HepG2 (cell line): ENCODE data around the gene MFN2. TPM values are rescaled to one million over a fixed set of nuclear protein-coding genes. Genes with fewer than 3 reads are reported as not detected.

Source experiments
- MED13 ChIP-seq: sonication (generic); formaldehyde crosslinking; IDR thresholded peaks from 2 replicates; pipeline ENCODE4 v1.5.0; 2020; ENCODE audit warnings: missing genetic modification reagents
- NR3C1 ChIP-seq: sonication (generic); formaldehyde crosslinking; IDR thresholded peaks from 2 replicates; pipeline ENCODE4 v1.4.0; 2020; ENCODE audit warnings: missing genetic modification reagents
- RFX3 ChIP-seq: IDR thresholded peaks from 2 replicates; pipeline ENCODE4 v1.6.1; 2016; ENCODE audit warnings: missing biosample characterization, missing genetic modification reagents
- SUZ12 ChIP-seq: fragments of 150-350 bp; IDR thresholded peaks from 2 replicates; pipeline ENCODE4 v1.6.1; 2014; ENCODE audit warnings: low read depth, low read length
- ZFP41 ChIP-seq: sonication (generic); formaldehyde crosslinking; IDR thresholded peaks from 2 replicates; pipeline ENCODE4 v1.4.0; 2020; ENCODE audit warnings: mild to moderate bottlenecking, missing genetic modification reagents, borderline replicate concordance
- ZNF329 ChIP-seq: sonication (generic); formaldehyde crosslinking; IDR thresholded peaks from 2 replicates; pipeline ENCODE4 v1.9.0; 2021; ENCODE audit warnings: low read depth, mild to moderate bottlenecking, missing genetic modification reagents
- ZNF646 ChIP-seq: sonication (generic); formaldehyde crosslinking; IDR thresholded peaks from 2 replicates; pipeline ENCODE4 v1.9.0; 2021; ENCODE audit warnings: mild to moderate bottlenecking, missing genetic modification reagents
- ZNF850 ChIP-seq: sonication (generic); formaldehyde crosslinking; conservative IDR thresholded peaks from 2 replicates; pipeline ENCODE4 v1.9.0; 2021; ENCODE audit warnings: mild to moderate bottlenecking, missing genetic modification reagents
- polyA plus RNA-seq, 8 experiments: library from polyadenylated mRNA; depleted of rRNA in 3 of 8; stranded (reverse) in 7 of 8; unstranded in 1 of 8; fragments of >200 nt; fragmentation: Illumina TruSeq in 4 of 8; extraction: Trizol in 4 of 8; gene quantifications; 2 replicates each; pipeline versions ENCODE4 v1.2.1 to v1.2.3, GENCODE V29; 2011 to 2016; ENCODE audit warnings: low read depth in 4 of 8, missing spikeins in 1 of 8, mixed read lengths in 1 of 8; ENCODE audit not compliant: insufficient read depth in 1 of 8
- total RNA-seq, 5 experiments: library from RNA; depleted of rRNA; stranded (reverse); fragments of >200 nt; fragmentation: Illumina TruSeq; extraction: Trizol; gene quantifications; 2 replicates each; pipeline ENCODE4 v1.2.3, GENCODE V29; 2016; ENCODE audit warnings: low read depth in 1 of 5
- TF ChIP-seq, protein P1 (sequence below): sonication (generic); formaldehyde crosslinking; IDR thresholded peaks from 2 replicates; pipeline ENCODE4 v1.8.0; 2022; ENCODE audit warnings: low read depth, missing genetic modification reagents

Gene MFN2
- total and polyA plus RNA-seq, 2 of the 13 experiments (the other 11 are each of a cell fraction or from before 2014, with no cell fraction given): 38.7 to 60.9 TPM

- no peak for TF ChIP-seq ZNF646
- peak; percentile 97 for TF ChIP-seq ZNF329
- no peak for TF ChIP-seq ZFP41 (CRISPR knock-in tag)
- no peak for TF ChIP-seq SUZ12
- no peak for TF ChIP-seq MED13 (CRISPR knock-in tag)
- TF ChIP-seq ZNF850 (CRISPR knock-in tag): no peak
- TF ChIP-seq, protein P1, sequence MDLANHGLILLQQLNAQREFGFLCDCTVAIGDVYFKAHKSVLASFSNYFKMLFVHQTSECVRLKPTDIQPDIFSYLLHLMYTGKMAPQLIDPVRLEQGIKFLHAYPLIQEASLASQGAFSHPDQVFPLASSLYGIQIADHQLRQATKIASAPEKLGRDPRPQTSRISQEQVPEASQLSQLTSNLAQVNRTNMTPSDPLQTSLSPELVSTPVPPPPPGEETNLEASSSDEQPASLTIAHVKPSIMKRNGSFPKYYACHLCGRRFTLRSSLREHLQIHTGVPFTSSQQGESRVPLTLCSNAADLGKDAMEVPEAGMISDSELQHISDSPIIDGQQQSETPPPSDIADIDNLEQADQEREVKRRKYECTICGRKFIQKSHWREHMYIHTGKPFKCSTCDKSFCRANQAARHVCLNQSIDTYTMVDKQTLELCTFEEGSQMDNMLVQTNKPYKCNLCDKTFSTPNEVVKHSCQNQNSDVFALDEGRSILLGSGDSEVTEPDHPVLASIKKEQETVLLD (CRISPR knock-in tag): no peak
- no peak for TF ChIP-seq NR3C1 (CRISPR knock-in tag)
- no peak for TF ChIP-seq RFX3 (CRISPR knock-in tag)
These were observed 31.3 kb upstream of the MFN2 start (continued) for GRCh38 chr1:11948822-11949458.
